ENCODE results near the gene SOCS7.

GRCh38 chr17:38325221-38325851, 26.3 kb upstream of the SOCS7 start:
- no peak for TF ChIP-seq CTCF (IDR thresholded peaks at IDR 0.05)
- no peak for TF ChIP-seq POLR2AphosphoS5 (IDR thresholded peaks at IDR 0.05; ENCODE audit: low read depth, low read length)
- TF ChIP-seq TCF7L2 (IDR thresholded peaks at IDR 0.05; ENCODE audit: low read depth, low read length) = no peak
- TF ChIP-seq REST (IDR thresholded peaks at IDR 0.05; ENCODE audit: insufficient read depth in 1 of 2, low read depth in 2 of 2, low read length in 1 of 2) = no peak

Data from Panc1 (cell line).